Head of caudate nucleus (tissue), 42 donors: ENCODE results near the gene GYS2.

Source experiments
- DNase-seq, 42 donors: peaks; one replicate each; pipeline versions ENCODE4 v3.0.0 to v3.0.0-alpha.2; 2020 to 2021; ENCODE audit warnings: mixed read lengths in 7 of 42
- intact Hi-C: fragments of 100-400 bp; cut with DNase I; formaldehyde crosslinking; loops from one replicate; pipeline ENCODE4 v1.15.0; 2022

The GYS2 gene

DNA sequence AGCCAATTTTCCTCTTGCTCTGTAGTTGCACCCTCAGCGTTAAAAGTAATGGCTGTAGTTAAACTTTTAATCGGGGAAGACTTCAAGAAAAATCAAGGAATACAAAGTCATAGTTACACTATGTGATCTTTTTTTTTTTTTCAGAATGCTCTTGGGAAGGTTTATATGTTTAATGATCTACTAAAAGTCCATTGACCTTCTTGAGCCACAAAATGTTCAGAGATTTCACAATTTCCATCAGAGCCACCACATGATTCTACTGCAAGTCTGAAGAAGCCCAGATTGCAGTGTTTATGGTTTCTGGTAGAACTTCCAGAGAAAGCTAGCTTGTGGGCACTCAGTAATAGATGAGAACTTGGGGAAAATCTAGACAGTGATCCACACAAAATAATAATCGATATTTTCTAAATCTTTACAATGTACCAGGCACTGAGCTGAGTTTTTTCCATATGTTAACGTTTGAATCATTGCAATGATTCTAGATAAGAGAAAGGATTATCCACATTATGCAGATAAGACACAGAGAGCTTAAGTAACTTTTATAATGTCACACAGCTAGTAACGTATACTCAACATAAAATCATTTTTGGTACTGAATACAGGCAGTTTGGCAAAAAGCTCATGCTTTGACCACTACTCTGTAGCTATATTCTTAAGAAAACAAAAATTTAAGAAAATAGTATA, 38.3 kb downstream of the GYS2 start:
- no peak for DNase-seq
- intact Hi-C loops: no loop called here

DNA sequence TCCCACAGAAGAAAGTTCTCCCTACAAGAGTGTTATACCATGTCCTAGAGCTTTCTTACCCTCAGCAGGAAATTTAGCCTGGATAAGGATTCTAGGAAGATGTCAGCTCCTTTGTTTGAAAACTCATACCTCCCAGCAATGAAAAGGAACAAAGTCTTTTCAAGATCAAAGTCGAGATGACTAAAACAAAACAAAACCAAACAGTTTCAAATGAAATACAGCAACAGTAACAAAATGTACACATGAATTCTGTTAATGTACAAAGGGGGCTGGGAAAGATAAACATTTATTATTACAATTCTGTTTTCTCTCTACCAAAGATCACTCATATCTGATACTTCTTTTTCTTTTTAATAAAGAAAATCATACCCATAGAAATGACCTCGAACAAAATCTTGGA, 41.8 kb downstream of the GYS2 start:
- intact Hi-C loops: no loop called here
- no peak for DNase-seq

DNA sequence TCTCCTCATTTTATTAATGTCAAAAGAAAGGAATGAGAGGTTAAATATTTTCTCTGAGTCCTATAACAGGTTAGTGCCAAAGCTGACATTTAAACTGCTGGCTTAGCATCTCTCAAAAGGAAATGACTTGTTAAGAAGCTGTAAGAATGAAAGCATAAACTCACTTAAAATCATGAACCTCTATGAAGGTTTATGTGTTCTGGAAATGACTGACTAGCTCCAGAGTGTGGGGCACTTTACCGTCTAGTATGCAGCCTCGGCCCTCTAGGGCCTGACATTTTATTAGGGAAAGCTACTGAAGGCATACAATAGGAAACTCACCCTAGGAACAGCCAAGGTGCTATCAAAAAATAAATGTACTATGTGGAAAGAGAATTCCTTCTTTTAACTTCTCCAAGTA, 43.5 kb downstream of the GYS2 start:
- intact Hi-C loops: no loop called here
- no peak for DNase-seq

DNA sequence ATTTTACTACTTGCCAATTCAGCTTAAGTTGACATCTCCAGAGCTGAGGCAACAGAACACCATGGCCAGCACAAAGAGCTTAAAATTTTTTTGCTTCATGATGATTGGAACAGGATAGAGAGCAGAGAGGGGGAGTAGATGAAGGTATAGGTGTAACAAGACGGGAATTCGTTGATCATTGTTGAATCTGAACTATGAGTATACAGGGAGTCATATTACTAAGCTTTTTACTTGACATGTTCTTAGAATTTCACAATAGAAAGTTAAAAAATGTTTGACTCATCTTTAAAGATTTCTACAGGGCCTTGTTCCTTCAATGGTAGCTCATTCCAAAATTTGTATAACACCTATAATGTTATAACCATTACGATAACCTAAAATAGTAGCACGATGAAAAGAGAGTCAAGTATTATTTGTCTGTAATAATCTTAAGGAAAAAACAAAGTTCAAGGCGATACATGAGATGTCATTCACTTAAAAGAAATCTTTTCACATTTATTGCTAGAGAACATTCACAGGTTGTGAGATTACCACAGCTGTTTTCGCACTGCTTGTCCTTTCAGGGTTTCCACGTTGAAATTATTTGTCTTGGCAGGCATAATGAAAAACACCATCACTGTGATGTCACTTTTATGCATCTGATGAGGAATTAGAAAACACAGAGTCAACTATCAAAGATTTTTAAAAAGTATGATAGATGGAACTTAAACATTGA, 44.6 kb downstream of the GYS2 start:
- DNase-seq: no peak
- intact Hi-C loops: no loop called here

DNA sequence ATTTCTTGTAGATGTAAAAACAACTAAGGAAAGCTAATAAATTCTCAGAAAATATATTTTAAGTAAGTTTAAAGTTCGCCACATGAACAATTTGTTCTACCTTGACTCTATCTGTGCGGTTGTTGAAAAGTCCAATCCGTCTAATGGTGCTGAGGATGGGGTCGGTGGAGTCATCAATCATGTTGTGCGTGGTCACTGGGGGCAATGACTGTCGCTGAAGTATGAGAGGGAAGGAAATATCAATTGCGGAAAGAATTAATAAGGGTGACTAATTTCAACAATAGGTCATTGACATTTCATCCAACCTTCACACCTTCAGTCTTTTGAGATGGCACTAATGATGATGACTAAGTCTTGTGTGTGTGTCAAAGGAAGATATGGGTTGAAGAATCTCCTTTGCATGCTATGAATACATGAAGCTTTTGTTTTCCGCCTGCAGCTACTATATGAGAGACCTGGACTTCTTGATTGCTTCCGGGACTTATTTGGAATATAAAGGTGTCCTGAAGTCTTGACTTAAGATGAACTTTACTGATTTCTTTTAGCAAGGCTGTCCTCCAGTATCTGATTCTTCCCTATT, 46.5 kb downstream of the GYS2 start:
- intact Hi-C loops: no loop called here

DNA sequence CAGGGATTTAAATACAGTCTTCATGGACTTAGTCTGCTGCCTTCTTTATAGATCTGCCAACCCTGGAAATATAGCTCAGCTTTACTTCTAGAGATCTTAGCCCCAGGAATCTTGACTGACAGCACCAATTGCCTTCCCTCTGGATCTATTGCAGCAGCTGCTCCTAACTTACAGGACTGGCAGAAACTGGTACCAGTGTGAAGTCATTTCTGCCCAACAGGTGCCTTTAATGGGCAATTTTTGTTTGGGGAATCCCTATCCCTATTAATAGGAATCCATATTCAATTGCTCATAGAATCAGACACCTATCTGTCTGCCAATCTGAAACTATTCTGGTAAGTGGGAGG, 51.3 kb downstream of the GYS2 start:
- intact Hi-C loops: no loop called here
- no peak for DNase-seq

More for the DNA sequence above, 46.5 kb downstream of the GYS2 start:
- no peak for DNase-seq

DNA sequence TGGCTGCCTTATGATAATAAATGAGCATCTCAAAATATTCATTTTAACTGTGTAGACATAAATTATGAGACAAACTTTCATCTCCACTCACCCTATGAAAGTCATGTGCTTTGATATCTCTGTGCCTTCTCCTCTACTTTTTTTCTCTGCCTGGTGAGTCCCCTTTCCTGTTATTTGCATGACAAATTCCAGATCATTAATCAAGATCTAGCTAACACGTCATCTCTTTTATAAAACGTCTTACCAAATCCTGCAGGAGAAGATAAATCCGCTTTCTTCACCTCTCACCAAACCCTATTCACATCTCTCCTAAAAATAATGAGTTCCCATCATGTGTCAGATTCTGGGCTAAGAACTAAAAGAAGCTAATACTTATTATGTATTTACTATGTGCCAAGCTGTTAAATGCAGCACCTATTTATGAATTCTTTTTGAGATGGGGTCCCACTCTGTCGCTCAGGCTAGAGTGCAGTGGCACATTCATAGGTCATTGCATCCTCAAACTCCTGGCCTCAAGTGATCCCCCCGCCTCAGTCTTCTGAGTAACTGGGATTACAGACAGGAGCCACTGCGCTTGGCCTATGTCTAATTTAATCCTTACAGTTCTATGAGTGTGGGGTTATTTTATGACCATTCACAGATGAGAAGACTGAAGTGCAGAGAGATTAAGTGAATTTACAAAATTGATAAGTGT, 51.9 kb downstream of the GYS2 start:
- DNase-seq: no peak
- intact Hi-C loops: no loop called here

DNA sequence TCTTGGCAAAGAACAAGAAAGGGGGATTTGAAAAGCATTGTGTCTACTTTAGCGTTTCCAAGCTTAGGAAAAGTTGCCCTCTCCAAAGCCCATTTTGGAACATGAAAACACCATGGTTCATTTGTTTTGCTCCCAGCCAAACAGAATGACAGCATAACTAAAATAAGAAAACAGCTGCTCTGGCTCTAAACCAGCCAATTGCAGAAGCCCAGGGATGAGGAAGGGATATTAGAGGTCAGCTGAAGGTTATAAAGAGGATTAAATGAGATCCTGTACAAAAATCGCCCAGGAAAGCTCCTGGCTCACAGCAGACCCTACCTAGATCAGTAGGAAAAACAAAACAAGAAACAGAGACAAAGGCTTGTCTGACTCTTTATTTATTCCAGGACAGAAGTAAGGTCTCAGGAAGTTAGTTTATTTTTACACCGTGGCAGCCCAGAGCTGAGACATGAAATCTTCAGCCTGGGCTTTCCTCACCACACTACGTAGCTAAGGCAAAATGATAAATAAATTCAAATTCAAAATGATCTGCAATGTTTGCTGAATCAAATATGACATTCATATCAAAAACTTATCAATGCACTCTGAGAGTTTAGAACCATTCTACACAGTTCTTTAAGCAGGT, 52.7 kb downstream of the GYS2 start:
- peak in 23 of 42 donors; percentile 3 to 65 (median 30) for DNase-seq
- intact Hi-C loops: no loop called here

DNA sequence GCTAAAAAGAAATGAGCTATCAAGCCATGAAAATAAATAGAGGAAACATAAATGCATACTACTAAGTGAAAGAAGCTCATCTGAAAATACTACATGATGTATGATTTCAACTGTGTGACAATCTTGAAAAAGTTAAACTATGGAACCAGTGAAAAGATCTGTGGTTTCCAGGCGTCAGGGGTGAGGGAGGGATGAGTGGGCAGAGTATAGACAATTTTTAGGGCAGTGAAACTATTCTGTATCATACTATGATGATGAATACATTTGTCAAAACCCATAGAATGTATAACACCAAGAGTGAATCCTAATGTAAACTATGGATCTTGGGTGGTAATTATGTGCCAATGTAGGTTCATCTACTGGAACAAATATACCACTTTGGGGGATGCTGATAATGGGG, 57.2 kb downstream of the GYS2 start:
- no peak for DNase-seq
- intact Hi-C loops: no loop called here

DNA sequence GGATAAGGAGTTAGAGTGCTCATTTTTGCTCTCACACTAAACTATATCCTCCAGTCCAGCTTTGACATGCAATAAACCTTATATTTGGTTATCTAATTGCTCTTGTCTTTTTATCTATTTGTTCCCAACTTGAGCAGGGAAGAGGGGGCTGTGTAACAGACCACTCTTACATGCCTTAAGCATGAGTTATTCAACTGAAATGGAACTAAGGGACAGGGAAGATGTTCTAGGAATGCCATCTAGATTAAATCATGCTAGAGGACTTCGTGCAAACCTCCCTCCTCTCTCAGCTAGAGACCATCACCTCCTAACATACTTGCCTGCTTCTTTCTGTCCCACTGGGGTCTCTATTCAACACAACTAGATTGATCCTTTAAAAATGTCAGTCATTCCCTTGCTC, 57.9 kb downstream of the GYS2 start:
- DNase-seq: no peak
- intact Hi-C loops: no loop called here

DNA sequence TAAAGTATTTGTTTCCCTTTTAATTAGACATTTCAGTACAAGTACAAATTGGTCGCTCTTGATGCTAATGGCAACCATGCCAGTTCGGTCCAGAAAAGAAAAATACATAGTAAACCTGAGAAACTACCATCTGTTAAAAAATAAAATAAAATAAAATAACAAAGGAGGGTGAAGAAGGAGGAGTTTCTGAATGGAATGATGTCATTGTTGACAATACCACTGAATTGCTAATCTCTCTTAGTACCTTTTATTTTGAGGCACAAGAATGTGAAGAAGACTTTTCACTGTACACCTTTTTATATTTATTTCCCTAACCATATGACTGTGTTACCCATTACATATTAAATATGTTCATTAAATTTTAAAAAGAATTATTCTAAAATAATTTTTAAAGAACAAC, 59.1 kb downstream of the GYS2 start:
- DNase-seq: no peak
- intact Hi-C loops: no loop called here

DNA sequence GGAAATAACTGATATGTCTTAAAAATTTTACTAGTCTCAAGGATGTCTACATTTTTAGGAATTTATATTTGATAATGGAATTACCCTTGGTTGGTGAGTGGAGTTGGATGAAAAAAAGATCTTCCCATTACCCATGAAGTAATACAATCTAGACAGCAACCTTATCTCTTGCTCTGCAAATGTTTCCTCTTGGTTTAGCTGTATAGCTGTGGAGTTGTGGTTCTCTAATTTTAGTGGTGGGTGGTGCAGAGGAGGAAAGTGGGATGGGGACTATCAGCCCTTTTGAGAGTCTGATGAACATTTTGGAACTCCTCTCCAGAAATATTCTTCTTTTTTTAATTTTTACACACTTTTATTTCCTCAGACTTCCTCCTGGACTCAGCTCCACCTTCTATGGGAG, 61.5 kb downstream of the GYS2 start:
- no peak for DNase-seq
- intact Hi-C loops: no loop called here

DNA sequence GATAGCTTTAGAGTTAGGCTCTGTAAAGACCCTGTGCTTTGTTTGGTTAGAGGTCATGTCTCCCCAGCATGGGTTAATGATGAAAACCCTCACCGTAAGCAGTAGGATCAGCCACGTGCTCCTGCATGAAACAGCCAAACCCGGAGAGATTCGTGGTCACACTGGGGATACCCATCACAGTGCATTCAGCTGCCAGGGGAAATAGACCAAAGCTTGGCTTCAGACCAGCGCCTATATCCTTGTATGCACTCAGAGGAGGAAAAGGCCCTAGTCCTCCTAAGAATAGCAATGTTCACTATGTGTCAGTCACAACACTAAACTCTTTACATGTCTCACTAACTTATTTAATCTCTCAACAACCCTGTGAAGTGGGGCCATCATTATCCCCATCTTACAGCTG, 62.2 kb downstream of the GYS2 start:
- no peak for DNase-seq
- intact Hi-C loops: no loop called here

DNA sequence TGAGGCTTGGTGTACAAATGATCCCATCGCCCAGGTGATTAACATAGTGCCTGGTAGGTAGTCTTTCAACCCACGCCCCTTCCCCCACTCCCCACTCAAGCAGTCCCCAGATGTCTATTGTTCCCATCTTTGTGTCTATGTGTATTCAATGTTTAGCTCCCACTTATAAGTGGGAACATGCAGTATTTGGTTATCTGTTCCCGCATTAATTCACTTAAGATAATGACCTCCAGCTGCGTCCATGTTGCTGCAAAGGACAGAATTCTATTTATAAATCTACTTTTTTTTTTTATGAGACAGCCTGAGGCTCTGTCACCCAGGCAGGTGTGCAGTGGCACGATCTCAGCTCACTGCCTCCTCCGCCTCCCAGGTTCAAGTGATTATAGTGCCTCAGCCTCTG, 62.9 kb downstream of the GYS2 start:
- intact Hi-C loops: no loop called here
- no peak for DNase-seq

DNA sequence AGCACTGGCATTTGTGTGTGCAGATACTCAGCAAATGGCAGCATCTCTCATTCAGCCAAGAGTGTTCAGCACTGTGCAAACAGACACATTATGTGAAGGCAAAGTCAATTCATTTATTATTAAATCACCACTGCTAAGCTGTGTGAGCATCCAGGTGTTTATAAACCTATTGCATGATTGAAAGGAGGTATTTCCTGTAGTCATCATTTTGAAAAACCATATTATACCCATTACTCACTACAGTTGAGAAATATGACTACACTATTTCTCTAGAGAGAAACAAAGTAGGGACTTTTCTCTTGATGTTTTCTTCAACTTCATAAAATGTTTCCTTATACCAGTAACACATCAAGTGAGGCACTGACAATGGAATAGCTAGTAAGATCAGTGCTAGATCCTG, 64.8 kb downstream of the GYS2 start:
- intact Hi-C loops: no loop called here
- no peak for DNase-seq

DNA sequence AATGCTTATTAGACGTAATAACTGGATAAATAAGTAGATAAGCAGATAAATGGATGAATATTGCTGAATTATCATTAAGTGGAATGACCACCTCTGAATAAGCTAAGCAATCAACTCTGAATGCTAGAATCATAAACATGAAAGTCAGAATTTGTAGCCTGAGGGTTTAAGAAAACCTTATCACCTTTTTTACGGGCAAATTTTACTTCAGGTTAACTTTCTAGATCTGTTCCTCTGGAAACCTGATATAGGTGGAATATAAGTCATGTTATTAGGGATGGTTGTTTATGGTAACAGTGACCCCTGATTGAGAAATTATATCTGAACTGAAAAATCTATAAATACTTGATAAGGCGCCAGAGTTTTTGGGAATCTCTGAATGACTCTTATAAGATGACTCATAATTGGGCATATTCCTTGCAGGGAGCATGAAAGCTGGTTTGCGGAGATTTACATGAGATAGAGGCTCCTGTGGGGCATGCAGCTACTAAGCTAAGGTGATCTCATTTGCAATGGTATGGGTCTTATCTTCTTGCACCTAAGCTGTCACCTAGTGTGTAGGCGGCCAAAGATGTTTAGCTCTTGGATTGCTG, 66.5 kb downstream of the GYS2 start:
- no peak for DNase-seq
- intact Hi-C loops: no loop called here

DNA sequence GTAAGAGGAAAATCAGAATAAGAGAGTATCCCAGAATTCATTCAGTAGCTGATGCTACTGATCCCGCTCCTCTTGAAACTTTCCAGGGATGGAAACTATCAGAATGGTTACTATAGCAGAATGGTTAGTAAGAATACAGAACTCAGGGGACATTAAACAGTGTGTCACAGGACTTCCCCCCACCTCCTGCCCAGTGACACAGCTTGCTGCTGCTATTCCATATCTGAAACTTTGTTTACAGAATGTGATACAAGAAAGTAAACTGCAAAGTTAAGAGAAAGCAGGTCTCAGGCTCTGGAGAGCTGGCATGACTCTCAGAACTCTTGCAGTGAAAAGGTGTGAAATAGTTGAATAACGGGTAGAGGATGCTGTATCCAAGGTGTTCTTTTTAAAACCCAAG, 75.2 kb downstream of the GYS2 start:
- intact Hi-C loops: loop anchor here (10.0 kb wide), 1 partner anchor 125 kb away; the partner anchor contains the start of gene LDHB
- DNase-seq: no peak

DNA sequence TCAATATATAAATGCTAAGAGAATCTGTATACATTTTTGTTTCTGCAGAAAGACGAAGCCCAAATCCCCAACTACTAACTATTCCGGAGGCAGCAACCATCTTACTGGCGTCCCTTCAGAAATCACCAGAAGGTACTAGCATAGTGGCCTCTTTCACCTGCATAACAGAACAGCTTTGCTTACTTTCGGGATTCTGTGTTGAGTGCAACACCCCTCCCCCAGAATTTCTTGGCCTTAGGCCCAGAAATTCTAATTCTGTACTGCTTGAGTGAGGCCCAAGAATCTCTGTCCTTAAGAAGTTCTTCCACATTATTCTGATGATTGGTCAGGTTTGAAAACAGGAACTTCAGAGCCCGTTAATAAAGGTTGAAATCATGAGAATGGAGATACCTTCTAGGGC, 75.7 kb downstream of the GYS2 start:
- DNase-seq: peak in 2 of 42 donors; percentile 9 to 17
- intact Hi-C loops: loop anchor here (10.0 kb wide), 1 partner anchor 126 kb away; the partner anchor contains the start of gene LDHB
